PC-9 (cell line): ENCODE measurements around the gene PKD1L1. TPM values are rescaled to one million over a fixed set of nuclear protein-coding genes. Genes with fewer than 3 reads are reported as not detected.

Experiments used
- BruUV-seq: library from RNA; stranded (reverse); fragments of 400-500 nt; replicated peaks from 2 replicates; lab custom pipeline; 2021; lab: Mats Ljungman, UMichigan
- CTCF ChIA-PET: fragments of 300-600 bp; sonication (Branson Sonifier 250); formaldehyde crosslinking; loops from one replicate; lab custom pipeline; 2022; ENCODE audit warnings: antibody characterized with exemption; lab: Charles Lee
- POLR2A ChIA-PET: fragments of 300-600 bp; sonication (Branson Sonifier 250); formaldehyde crosslinking; loops from one replicate; lab custom pipeline; 2022; ENCODE audit warnings: antibody characterized with exemption; ENCODE audit not compliant: unreplicated experiment; lab: Charles Lee
- DNase-seq, 2 experiments: peaks; one replicate each; pipeline versions ENCODE4 v3.0.0 to v3.0.0-alpha.2; 2015 to 2022; ENCODE audit warnings: mixed read lengths in 1 of 2
- H2AFZ ChIP-seq: fragments of 200-600 bp; sonication (generic); 2 replicates; pipeline ENCODE4 v1.8.1; 2017; ENCODE audit warnings: antibody characterized with exemption
- H3F3A ChIP-seq: fragments of 200-600 bp; sonication (generic); 2 replicates; pipeline ENCODE4 v1.8.1; 2017; ENCODE audit warnings: antibody characterized with exemption, mild to moderate bottlenecking, low read depth; ENCODE audit not compliant: insufficient read depth
- H3K27ac ChIP-seq: fragments of 200-600 bp; sonication (generic); 2 replicates; pipeline ENCODE4 v1.6.1; 2016; ENCODE audit warnings: mixed run types
- H3K27me3 ChIP-seq: fragments of 200-600 bp; sonication (generic); 2 replicates; pipeline ENCODE4 v1.6.1; 2016; ENCODE audit warnings: low read depth, mixed run types; ENCODE audit not compliant: insufficient read depth
- H3K36me3 ChIP-seq: fragments of 200-600 bp; sonication (generic); 2 replicates; pipeline ENCODE4 v1.6.1; 2016; ENCODE audit warnings: low read depth, mixed run types
- H3K4me1 ChIP-seq: fragments of 200-600 bp; sonication (generic); replicated peaks from 2 replicates; pipeline ENCODE4 v1.6.1; 2016; ENCODE audit warnings: mixed run types; ENCODE audit not compliant: insufficient read depth
- H3K4me2 ChIP-seq: fragments of 200-600 bp; sonication (generic); 2 replicates; pipeline ENCODE4 v1.6.1; 2017; ENCODE audit warnings: mixed run types
- H3K4me3 ChIP-seq: fragments of 200-600 bp; sonication (generic); 2 replicates; pipeline ENCODE4 v1.6.1; 2016; ENCODE audit warnings: mixed run types
- H3K79me2 ChIP-seq: fragments of 200-600 bp; sonication (generic); 2 replicates; pipeline ENCODE4 v1.6.1; 2017; ENCODE audit warnings: low read depth, mixed run types
- H3K9me2 ChIP-seq: fragments of 200-600 bp; sonication (generic); 2 replicates; pipeline ENCODE4 v1.8.1; 2017; ENCODE audit warnings: mild to moderate bottlenecking; ENCODE audit not compliant: insufficient read depth
- H3K9me3 ChIP-seq: fragments of 200-600 bp; sonication (generic); 2 replicates; pipeline ENCODE4 v1.8.1; 2016; ENCODE audit warnings: low read depth; ENCODE audit not compliant: insufficient read depth
- H4K20me1 ChIP-seq: fragments of 200-600 bp; sonication (generic); 2 replicates; pipeline ENCODE4 v1.8.1; 2017; ENCODE audit not compliant: insufficient read depth
- EZH2 ChIP-seq: fragments of 200-600 bp; sonication (generic); IDR thresholded peaks from 2 replicates; pipeline ENCODE4 v1.8.0; 2017; ENCODE audit warnings: antibody characterized with exemption, low read depth
- intact Hi-C: fragments of 100-400 bp; cut with micrococcal nuclease; formaldehyde crosslinking; loops from one replicate; pipeline ENCODE4 v1.10.0; 2022; ENCODE audit not compliant: unreplicated experiment
- total RNA-seq: library from RNA; stranded (reverse); gene quantifications from 2 replicates; pipeline ENCODE4 v1.2.3, GENCODE V29; 2021
- TF ChIP-seq, protein P1 (sequence below): fragments of 200-600 bp; sonication (generic); conservative IDR thresholded peaks from 2 replicates; pipeline ENCODE4 v1.6.1; 2017; ENCODE audit warnings: mixed run types, antibody characterized with exemption, mild to moderate bottlenecking, moderate library complexity

The PKD1L1 gene
- total RNA-seq, 1 experiment from 2014 or later, result 0.07 TPM

DNA sequence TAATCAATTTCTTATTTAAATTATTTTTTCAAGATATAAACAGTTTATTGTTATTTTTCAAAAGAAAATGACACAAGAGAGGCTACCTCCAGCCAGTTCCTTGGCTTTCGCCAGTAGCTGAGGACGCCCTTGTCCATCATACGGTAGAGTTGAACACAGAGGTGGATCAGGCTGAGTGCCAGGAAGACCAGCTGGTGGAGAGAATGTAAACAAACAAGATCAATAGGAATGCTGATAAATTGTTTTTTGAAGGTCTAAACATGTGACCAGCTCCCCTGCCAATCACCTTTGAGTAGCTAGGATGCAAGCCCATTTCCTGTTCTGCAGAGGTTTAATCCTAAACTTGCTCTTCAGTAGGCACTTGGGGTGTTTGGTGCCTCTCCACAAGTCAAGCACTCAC lies 138.9 kb downstream of the PKD1L1 start:
- Histone ChIP-seq H3K27ac (no peak overlapping the region), H3K27me3 (no peaks in the 10 kb centered on the region), H3F3A (peaks cover 6% of the 10 kb centered on the region; the same call in 1 of the 2 replicates), H3K4me1 (peaks cover 23% of the 10 kb centered on the region), H3K4me2 (no peak overlapping the region), H3K9me3 (no peaks in the 10 kb centered on the region), H3K9me2 (no peaks in the 10 kb centered on the region), H3K79me2 (no peaks in the 10 kb centered on the region), H2AFZ (no peak overlapping the region), H3K36me3 (no peaks in the 10 kb centered on the region), H3K4me3 (no peak overlapping the region), H4K20me1 (no peaks in the 10 kb centered on the region)
- ChIA-PET CTCF (interaction anchor here (0.6 kb wide), 1 partner anchor 10 kb away, joined by 6 read pairs; no protein-coding TSS in a partner anchor), POLR2A (interaction anchor here (0.6 to 0.7 kb wide), 2 partner anchors 26 to 238 kb away, joined by 4 to 5 read pairs; no protein-coding TSS in a partner anchor)
- intact Hi-C loops, result no loop called here
- no peak for DNase-seq
- no peak for TF ChIP-seq EZH2
- TF ChIP-seq, protein P1, sequence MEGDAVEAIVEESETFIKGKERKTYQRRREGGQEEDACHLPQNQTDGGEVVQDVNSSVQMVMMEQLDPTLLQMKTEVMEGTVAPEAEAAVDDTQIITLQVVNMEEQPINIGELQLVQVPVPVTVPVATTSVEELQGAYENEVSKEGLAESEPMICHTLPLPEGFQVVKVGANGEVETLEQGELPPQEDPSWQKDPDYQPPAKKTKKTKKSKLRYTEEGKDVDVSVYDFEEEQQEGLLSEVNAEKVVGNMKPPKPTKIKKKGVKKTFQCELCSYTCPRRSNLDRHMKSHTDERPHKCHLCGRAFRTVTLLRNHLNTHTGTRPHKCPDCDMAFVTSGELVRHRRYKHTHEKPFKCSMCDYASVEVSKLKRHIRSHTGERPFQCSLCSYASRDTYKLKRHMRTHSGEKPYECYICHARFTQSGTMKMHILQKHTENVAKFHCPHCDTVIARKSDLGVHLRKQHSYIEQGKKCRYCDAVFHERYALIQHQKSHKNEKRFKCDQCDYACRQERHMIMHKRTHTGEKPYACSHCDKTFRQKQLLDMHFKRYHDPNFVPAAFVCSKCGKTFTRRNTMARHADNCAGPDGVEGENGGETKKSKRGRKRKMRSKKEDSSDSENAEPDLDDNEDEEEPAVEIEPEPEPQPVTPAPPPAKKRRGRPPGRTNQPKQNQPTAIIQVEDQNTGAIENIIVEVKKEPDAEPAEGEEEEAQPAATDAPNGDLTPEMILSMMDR, result no peak
- BruUV-seq, result no TSS peak

GRCh38 chr7:47808321-47808720 lies 139.9 kb downstream of the PKD1L1 start:
- Histone ChIP-seq H3K9me2 (no peaks in the 10 kb centered on the region), H2AFZ (no peak overlapping the region), H3K4me2 (no peak overlapping the region), H3K9me3 (no peaks in the 10 kb centered on the region), H3K27ac (no peak overlapping the region), H3K4me1 (peaks cover 30% of the 10 kb centered on the region), H3K79me2 (no peaks in the 10 kb centered on the region), H3F3A (peaks cover 6% of the 10 kb centered on the region; the same call in 1 of the 2 replicates), H3K4me3 (no peak overlapping the region), H3K36me3 (no peaks in the 10 kb centered on the region), H4K20me1 (no peaks in the 10 kb centered on the region), H3K27me3 (no peaks in the 10 kb centered on the region)
- no TSS peak for BruUV-seq
- TF ChIP-seq, protein P1, result no peak
- no peak for TF ChIP-seq EZH2
- ChIA-PET POLR2A (interaction anchor here (0.7 kb wide), 1 partner anchor 363 kb away, joined by 3 read pairs; no protein-coding TSS in a partner anchor), CTCF (no interaction called here)
- no peak for DNase-seq
- intact Hi-C loops, result no loop called here

DNA sequence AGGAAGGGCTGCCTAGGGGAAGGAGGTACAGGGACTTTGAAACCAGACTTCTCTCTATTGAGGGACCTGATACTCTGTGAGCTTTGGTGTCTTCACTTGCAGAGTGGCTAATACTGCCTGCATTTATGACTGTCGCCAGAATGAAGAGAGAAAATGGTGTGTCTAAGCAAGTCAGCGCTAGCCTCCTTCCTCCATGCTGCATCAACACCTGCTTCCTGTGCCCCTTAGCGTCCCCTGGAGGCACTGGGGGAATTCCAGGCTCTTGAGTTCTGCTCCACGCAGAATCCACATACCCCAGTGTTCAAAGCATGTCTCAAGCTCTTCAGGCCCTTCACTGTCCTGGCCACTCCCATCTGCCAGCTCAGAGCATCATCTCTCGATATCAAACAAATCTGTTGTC lies 140.5 kb downstream of the PKD1L1 start:
- H3K4me1 ChIP-seq, result peaks cover 30% of the 10 kb centered on the region
- DNase-seq, result no peak
- no peaks in the 10 kb centered on the region for H3K79me2 ChIP-seq
- no peaks in the 10 kb centered on the region for H3K9me3 ChIP-seq
- H3K9me2 ChIP-seq, result no peaks in the 10 kb centered on the region
- H3K4me2 ChIP-seq, result no peak overlapping the region
- intact Hi-C loops, result no loop called here
- ChIA-PET CTCF (no interaction called here), POLR2A (no interaction called here)
- peaks cover 6% of the 10 kb centered on the region; the same call in 1 of the 2 replicates for H3F3A ChIP-seq
- no peaks in the 10 kb centered on the region for H3K27me3 ChIP-seq
- BruUV-seq, result no TSS peak
- no peaks in the 10 kb centered on the region for H4K20me1 ChIP-seq
- no peak overlapping the region for H2AFZ ChIP-seq
- no peaks in the 10 kb centered on the region for H3K36me3 ChIP-seq
- TF ChIP-seq, protein P1, result no peak
- TF ChIP-seq EZH2, result no peak
- H3K27ac ChIP-seq, result no peak overlapping the region
- H3K4me3 ChIP-seq, result no peak overlapping the region
